KOPT-K1 (cell line): ENCODE measurements around the gene RAMAC.
"Not testable (repeated sequence)": the region's sequence is repeated elsewhere in the genome, so short reads cannot be mapped to it uniquely, and the experiment has no call there.

Source experiments
- H3K27ac ChIP-seq: fragments of 200-600 bp; sonication (generic); 2 replicates; pipeline ENCODE4 v1.5.1; 2016; ENCODE audit warnings: antibody characterized with exemption, mild to moderate bottlenecking, low read depth, low read length; ENCODE audit not compliant: poor library complexity, severe bottlenecking
- H3K36me3 ChIP-seq: fragments of 200-600 bp; sonication (generic); 2 replicates; pipeline ENCODE4 v1.5.1; 2017; ENCODE audit warnings: antibody characterized with exemption, mild to moderate bottlenecking, low read length, moderate library complexity; ENCODE audit not compliant: insufficient read depth
- H3K9me3 ChIP-seq: fragments of 200-600 bp; sonication (generic); 2 replicates; pipeline ENCODE4 v1.5.1; 2017; ENCODE audit warnings: antibody characterized with exemption, low read length, mild to moderate bottlenecking; ENCODE audit not compliant: insufficient read depth, poor library complexity, severe bottlenecking

Gene RAMAC

DNA sequence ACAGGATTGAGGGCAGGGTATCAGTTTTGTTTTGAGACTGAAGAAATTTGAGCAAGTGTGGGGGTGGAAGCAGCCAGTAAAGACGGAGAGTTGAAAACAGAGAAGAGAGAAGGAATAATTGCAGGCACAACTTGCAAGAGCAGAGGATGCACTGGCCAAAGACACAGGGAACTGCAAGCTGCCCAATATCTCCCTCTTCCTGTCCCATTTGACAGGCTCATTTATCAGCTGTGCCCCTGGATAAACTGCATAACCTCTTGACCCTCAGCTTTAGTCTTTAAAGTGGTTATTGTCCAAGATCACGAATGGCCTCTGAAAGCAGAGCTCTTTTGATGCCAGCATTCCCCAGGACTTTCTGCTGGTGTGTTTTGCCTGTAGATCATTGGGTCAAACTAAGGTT, 5.0 kb upstream of the RAMAC start:
- H3K9me3 ChIP-seq = no peaks in the 10 kb centered on the region
- no peak overlapping the region for H3K27ac ChIP-seq
- H3K36me3 ChIP-seq = no peaks in the 10 kb centered on the region; the same call in 1 of the 2 replicates

DNA sequence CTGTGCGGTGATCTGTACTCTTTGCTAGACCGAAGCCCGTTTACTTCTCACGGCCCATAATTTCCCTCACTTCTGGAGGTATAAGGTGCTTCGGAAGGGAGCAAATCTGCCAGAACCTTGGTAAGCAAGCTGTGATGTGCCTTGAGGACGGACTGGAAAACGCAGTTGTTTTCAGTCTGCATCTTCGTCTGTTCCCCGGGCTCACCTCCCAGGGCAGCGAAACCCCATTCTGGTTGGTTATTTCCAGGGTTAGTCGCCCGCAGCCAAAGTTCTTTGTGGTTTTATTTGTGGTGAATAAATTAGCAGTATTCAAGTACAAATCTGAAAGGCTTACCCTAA, 401 bp downstream of the RAMAC start:
- Histone ChIP-seq H3K27ac (peak overlapping the region; percentile 84), H3K36me3 (peaks cover 29% of the 10 kb centered on the region), H3K9me3 (no peaks in the 10 kb centered on the region)

- Histone ChIP-seq H3K9me3 (no peaks in the 10 kb centered on the region), H3K36me3 (peaks cover 36% of the 10 kb centered on the region), H3K27ac (no peak overlapping the region)
These were observed 6.5 kb downstream of the RAMAC start for GRCh38 chr15:82992436-82992998.

DNA sequence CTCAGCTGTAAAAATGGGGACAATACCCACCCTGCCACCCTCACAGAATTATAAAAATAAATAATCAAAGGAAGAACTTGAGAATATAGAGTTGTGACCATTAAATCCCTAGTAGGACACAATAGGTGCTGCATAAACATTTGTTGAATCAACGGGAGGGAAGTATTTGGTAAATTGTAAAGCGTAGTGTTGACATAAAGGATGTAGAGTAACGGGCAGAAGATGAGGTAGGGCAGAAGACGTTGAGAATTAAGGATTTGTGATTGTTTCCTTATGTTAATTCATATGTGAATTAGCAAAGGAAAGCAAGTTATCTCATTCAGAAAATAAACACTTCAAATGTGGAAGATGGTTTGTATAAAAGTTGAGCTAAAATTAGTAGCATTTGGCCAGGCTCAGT, 7.1 kb downstream of the RAMAC start:
- no peak overlapping the region for H3K27ac ChIP-seq
- no peaks in the 10 kb centered on the region for H3K9me3 ChIP-seq
- H3K36me3 ChIP-seq = peaks cover 34% of the 10 kb centered on the region

GRCh38 chr15:82995076-82995475, 9.1 kb downstream of the RAMAC start:
- Histone ChIP-seq H3K9me3 (no peaks in the 10 kb centered on the region), H3K27ac (no peak overlapping the region), H3K36me3 (peaks cover 17% of the 10 kb centered on the region)

DNA sequence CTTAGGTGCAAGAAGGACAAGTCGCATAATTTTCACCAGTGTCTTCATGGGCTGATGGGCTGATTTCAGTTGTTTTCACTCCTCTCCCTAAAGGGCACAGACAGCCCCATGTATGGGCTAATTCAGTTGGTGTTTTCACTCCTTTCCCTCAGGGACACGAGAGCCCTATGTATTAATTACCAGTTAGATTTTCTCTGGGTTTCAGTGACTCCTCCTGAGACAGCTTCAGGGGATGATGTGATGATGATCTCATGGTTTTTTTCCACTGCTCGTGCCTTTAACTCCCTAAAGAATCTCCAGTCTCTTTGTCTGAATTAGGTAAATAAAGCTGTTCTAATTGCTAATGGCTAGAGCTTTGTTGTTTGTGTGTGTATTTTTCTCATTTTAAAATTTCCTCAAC, 9.9 kb downstream of the RAMAC start:
- no peaks in the 10 kb centered on the region for H3K9me3 ChIP-seq
- H3K27ac ChIP-seq = no peak overlapping the region
- H3K36me3 ChIP-seq = peaks cover 11% of the 10 kb centered on the region

DNA sequence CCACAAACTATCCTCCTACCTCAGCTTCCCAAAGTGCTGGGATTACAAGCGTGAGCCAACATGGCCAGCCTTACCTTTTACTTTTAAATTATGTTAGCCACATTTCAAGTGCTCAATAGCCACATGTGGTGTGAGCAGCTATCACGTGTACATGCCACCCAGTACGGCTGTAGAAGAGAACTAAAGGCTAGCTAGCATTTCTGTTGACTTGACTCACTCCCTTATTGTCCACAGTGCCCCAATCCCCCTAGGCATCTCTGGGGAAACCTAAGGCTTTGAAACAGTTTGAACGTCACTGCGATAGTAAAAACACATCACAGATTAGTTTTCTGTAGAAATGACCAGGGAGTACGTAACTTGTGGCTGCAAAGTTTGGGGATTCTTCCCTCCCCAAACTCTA, 13.4 kb downstream of the RAMAC start:
- Histone ChIP-seq H3K9me3 (no peaks in the 10 kb centered on the region), H3K27ac (no peak overlapping the region), H3K36me3 (no peaks in the 10 kb centered on the region)

DNA sequence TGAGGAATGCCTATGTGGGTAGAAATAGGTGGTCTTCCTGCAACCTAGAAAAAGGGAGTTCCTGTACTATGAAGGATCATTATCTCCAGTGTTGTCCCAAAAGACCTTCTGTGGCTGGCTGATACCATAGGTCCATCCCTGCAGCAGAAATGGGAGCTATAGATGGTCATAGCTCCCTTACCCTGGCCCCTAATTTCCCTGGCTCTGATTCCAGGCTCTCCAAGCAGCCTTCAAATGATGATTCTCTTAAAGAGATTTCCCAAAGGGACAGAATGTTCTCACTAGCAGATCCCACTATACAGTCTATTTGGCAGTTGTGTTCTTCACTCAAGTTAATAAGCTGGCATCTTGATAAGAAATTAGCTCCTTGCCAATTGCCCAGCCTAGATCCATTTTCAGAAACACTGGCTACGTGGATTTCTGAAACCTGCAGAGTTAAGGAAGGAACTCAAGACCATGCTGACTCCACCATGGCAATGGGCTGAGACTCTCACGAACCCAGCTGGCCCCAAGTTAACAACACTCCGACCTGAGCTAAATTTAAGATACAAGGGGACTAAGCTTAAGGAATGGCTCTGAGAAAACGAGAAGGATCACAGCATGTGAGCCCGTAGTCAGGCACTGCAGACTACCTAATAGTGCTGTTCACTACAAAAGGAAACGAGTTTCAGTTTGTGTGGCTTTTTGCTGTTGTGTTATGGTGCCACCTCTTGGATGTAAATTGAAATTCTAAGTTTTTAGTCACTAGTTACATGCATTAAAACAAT, 14.1 kb downstream of the RAMAC start:
- H3K36me3 ChIP-seq = peaks cover under 1% of the 10 kb centered on the region; the same call in 1 of the 2 replicates
- no peaks in the 10 kb centered on the region for H3K9me3 ChIP-seq
- H3K27ac ChIP-seq = peak overlapping the region; percentile 53

DNA sequence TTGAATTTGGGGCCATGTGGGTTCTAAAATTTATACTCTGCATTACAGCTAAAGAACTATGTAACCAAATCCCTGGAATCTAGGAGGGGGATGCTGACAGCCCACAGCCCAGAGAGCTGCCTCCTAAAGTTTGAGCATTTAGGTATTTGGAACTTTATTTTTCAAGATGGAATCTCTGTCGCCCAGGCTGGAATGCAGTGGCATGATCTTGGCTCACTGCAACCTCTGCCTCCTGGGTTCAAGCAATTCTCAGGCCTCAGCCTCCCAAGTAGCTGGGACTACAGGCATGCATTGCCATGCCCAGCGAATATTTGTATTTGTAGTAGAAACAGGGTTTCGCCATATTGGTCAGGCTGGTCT, 14.6 kb downstream of the RAMAC start:
- not testable (repeated sequence) for H3K36me3 ChIP-seq, H3K9me3 ChIP-seq
- H3K27ac ChIP-seq = peak overlapping the region; percentile 53

DNA sequence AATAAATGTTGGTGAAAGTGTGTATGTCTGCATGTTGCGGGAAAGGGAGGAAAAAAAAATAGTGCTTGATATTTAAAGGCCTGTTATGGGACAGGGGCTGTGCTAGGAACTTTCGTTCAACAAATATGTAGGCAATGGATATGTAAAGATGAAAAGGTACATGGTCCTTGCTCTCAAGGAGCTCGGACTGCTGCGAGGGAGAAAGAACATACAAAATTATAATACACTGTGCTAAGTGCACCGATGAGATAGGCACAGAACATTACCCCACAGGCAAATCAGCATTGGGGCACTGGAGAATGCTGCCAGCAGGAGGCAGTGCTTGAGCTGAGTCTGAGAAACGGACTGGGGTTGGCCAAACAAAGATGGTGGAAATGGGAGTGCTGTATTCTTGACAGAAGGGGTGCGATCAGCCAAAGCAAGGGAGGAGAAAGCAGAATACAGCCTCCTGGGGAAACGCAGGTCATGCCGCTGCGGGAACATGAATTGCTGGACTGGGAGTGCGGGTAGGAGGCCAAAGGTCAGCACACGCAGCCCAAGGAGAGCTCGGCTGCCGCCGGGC, 24.8 kb downstream of the RAMAC start:
- H3K27ac ChIP-seq = peak overlapping the region; percentile 69
- H3K36me3 ChIP-seq = peaks cover 44% of the 10 kb centered on the region
- no peaks in the 10 kb centered on the region for H3K9me3 ChIP-seq

GRCh38 chr15:83011271-83012075, 25.5 kb downstream of the RAMAC start, which contains the start of gene C15orf40:
TSS of gene C15orf40 (minus strand) at chr15:83011639. CDS start at chr15:83011607, 32 bp downstream.
- Histone ChIP-seq H3K36me3 (peaks cover 46% of the 10 kb centered on the region), H3K27ac (peak within 1 kb of the TSS; percentile 69), H3K9me3 (no peaks in the 10 kb centered on the region)

- Histone ChIP-seq H3K36me3 (peaks cover 44% of the 10 kb centered on the region), H3K27ac (peak overlapping the region; percentile 69), H3K9me3 (no peaks in the 10 kb centered on the region)
These were observed 26.0 kb downstream of the RAMAC start for GRCh38 chr15:83012076-83012426.

DNA sequence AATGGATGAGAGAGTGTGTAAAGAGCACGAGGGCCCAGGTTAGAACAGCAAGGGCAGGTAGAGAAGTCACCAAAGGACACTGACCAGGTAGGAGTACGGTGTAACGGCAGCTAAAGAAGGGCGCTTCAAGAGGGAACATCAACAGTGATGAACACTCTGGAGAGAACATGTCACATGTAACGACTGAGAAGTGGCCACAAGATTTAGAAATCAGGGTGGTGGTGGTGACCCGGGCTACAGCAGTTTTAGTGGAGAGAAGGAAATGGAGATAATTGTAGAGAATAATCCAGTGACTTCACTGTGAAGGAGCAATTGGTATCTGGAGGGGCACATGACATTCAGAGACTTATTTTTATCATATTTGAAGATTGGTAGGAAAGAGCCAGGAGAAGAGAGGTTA, 26.6 kb downstream of the RAMAC start:
- H3K27ac ChIP-seq = peak overlapping the region; percentile 69
- H3K36me3 ChIP-seq = peaks cover 44% of the 10 kb centered on the region
- no peaks in the 10 kb centered on the region for H3K9me3 ChIP-seq

DNA sequence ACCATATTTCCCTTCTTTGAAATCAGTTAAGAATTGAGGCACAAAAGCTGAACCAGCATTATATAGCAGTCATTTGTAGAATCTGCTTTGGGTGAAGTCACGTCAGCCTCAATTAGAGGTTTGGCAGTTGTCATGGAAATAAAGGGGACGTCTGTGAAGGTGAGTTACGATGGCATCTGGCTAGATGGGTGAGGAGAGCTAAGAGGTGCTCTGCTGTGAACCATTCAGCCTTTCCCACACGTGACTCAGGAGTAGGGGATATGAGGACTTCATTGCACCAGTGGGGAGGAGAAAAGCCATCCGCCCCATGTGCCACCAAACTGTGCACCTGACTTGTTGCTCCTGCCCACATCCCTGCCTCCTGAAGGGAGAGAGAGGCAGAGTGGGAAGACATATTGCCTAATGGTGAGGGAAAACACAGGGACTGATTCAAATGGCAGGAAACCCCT, 28.2 kb downstream of the RAMAC start:
- Histone ChIP-seq H3K27ac (no peak overlapping the region), H3K36me3 (peaks cover 47% of the 10 kb centered on the region), H3K9me3 (no peaks in the 10 kb centered on the region)

DNA sequence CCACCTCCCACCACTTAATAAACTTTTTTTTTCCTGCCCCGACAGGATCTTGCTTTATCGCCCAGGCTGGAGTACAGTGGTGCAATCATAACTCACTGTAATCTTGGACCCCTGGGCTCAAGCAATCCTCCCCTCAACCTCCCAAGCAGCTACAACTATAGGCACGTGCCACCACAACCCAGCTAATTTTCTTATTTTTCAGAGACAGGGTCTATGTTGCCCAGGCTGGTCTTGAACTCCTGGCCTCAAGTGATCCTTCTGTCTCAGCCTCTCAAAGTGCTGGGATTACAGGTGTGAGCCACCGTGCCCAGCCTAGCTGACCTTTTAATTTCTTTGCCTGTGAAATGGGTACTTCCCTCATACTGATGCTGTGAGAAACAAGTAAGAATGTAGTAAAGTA, 29.4 kb downstream of the RAMAC start:
- no peaks in the 10 kb centered on the region for H3K9me3 ChIP-seq
- H3K27ac ChIP-seq = no peak overlapping the region
- peaks cover 48% of the 10 kb centered on the region for H3K36me3 ChIP-seq
